OCI-LY3 (cell line): ENCODE data around the gene GKN2.

Experiments
- H2AFZ ChIP-seq: fragments of 200-600, 300-600 bp; shearing (Covaris generic); 2 replicates; pipeline ENCODE4 v1.6.0; 2014; ENCODE audit warnings: antibody characterized with exemption, low read depth, low read length
- H3K27ac ChIP-seq: fragments of 200-600, 300-600 bp; sonication (generic); 2 replicates; pipeline ENCODE4 v1.5.1; 2014; ENCODE audit warnings: mild to moderate bottlenecking, low read length, moderate library complexity, mixed read lengths
- H3K27me3 ChIP-seq: fragments of 200-600, 300-600 bp; sonication (generic); 2 replicates; pipeline ENCODE4 v1.6.1; 2014; ENCODE audit warnings: low read depth, low read length, mixed read lengths
- H3K36me3 ChIP-seq: fragments of 200-600, 300-600 bp; sonication (generic); replicated peaks from 2 replicates; pipeline ENCODE3; 2014; ENCODE audit warnings: low read depth, low read length, mixed read lengths
- H3K4me1 ChIP-seq: fragments of 300-600, 200-600 bp; sonication (generic); 2 replicates; pipeline ENCODE4 v1.6.1; 2014; ENCODE audit warnings: low read length, mixed read lengths
- H3K4me2 ChIP-seq: fragments of 200-600, 300-600 bp; sonication (generic); 2 replicates; pipeline ENCODE4 v1.6.1; 2014; ENCODE audit warnings: low read length, mixed read lengths
- H3K4me3 ChIP-seq: fragments of 300-600, 200-600 bp; sonication (generic); 2 replicates; pipeline ENCODE4 v1.5.1; 2014; ENCODE audit warnings: antibody characterized with exemption, mild to moderate bottlenecking, low read length, moderate library complexity
- H3K79me2 ChIP-seq: fragments of 300-600, 200-600 bp; shearing (Covaris generic); 2 replicates; pipeline ENCODE4 v1.6.1; 2014; ENCODE audit warnings: mild to moderate bottlenecking, low read length, mixed read lengths
- H3K9ac ChIP-seq: fragments of 300-600, 200-600 bp; shearing (Covaris generic); 2 replicates; pipeline ENCODE4 v1.6.0; 2014; ENCODE audit warnings: mild to moderate bottlenecking, low read length, moderate library complexity
- H3K9me3 ChIP-seq: fragments of 200-600, 300-600 bp; shearing (Covaris generic); 2 replicates; pipeline ENCODE4 v1.6.1; 2014; ENCODE audit warnings: low read length, mixed read lengths; ENCODE audit not compliant: insufficient read depth
- H4K20me1 ChIP-seq: fragments of 200-600, 300-600 bp; sonication (generic); 2 replicates; pipeline ENCODE4 v1.6.1; 2016; ENCODE audit warnings: low read length, mixed read lengths; ENCODE audit not compliant: insufficient read depth
- CTCF ChIP-seq: fragments of 200-600, 300-600 bp; sonication (generic); IDR thresholded peaks from 2 replicates; pipeline ENCODE4 v1.5.1; 2014; ENCODE audit warnings: antibody characterized with exemption, low read length, low read depth
- EZH2phosphoT487 ChIP-seq: fragments of 200-600 bp; shearing (Covaris generic); IDR thresholded peaks from 2 replicates; pipeline ENCODE4 v1.6.1; 2018; ENCODE audit warnings: antibody characterized with exemption, mixed run types, low read depth

Gene GKN2

DNA sequence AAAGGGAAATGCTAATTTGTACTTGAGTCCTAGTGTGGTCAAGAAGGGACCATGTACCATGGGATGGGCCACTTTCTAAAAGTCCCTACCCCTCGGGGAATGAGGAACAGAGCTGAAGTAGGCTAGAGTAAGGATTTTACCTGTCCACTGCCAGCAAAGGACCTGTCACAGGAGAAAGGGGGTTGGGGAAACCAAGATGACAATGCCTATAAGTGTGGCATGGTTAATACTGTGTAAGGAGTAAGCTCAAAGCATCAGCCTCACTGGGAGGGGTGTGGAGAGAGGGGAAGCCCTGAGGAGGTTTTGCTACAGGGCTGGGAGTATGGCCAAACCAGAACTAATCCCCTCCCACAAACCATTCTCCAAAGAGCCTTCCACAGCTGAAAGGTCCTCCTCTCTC is 15.8 kb downstream of the GKN2 start:
- Histone ChIP-seq H3K9me3 (no peaks in the 10 kb centered on the region; the same call in 1 of the 2 replicates), H4K20me1 (no peaks in the 10 kb centered on the region), H3K4me3 (no peak overlapping the region), H3K27ac (no peak overlapping the region), H2AFZ (no peak overlapping the region), H3K4me1 (peaks cover 10% of the 10 kb centered on the region), H3K9ac (no peak overlapping the region), H3K4me2 (no peak overlapping the region), H3K27me3 (0 out of 2 replicates have a peak, but pooled peaks cover 5% of the 10 kb centered on the region), H3K36me3 (no peaks in the 10 kb centered on the region), H3K79me2 (no peaks in the 10 kb centered on the region)
- TF ChIP-seq CTCF = no peak
- TF ChIP-seq EZH2phosphoT487 = no peak

DNA sequence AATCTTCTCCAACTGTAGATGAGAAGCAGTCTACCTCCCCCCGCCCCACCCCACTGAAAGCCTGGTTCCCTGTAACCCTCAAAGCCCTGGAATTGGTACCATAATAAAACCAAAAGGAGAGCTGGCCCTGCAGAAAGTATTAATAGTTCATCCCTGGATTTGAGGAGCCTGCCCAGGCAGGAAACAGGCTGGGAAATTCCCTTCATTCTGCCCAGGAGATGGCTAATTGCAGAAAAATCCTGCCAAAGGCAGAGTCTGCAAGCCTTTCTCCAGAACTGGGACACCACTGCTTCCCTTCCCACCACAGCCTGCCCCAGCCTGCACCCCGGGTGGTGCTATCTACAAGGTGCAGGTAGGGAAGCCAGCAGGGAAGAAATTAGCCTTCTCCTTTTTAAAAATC is 16.3 kb downstream of the GKN2 start:
- Histone ChIP-seq H3K4me2 (no peak overlapping the region), H3K27me3 (0 out of 2 replicates have a peak, but pooled peaks cover 5% of the 10 kb centered on the region), H4K20me1 (no peaks in the 10 kb centered on the region), H3K27ac (no peak overlapping the region), H3K36me3 (no peaks in the 10 kb centered on the region), H3K9ac (no peak overlapping the region), H3K9me3 (no peaks in the 10 kb centered on the region; the same call in 1 of the 2 replicates), H2AFZ (no peak overlapping the region), H3K4me1 (peaks cover 10% of the 10 kb centered on the region), H3K4me3 (no peak overlapping the region), H3K79me2 (no peaks in the 10 kb centered on the region)
- TF ChIP-seq CTCF = no peak
- no peak for TF ChIP-seq EZH2phosphoT487

- Histone ChIP-seq H3K4me2 (no peak overlapping the region), H3K9me3 (no peaks in the 10 kb centered on the region; the same call in 1 of the 2 replicates), H3K9ac (no peak overlapping the region), H3K27ac (no peak overlapping the region), H3K36me3 (no peaks in the 10 kb centered on the region), H4K20me1 (no peaks in the 10 kb centered on the region), H3K4me3 (no peak overlapping the region), H3K27me3 (0 out of 2 replicates have a peak, but pooled peaks cover 2% of the 10 kb centered on the region), H3K4me1 (peaks cover 10% of the 10 kb centered on the region), H3K79me2 (no peaks in the 10 kb centered on the region), H2AFZ (no peak overlapping the region)
- TF ChIP-seq CTCF (no peak), EZH2phosphoT487 (no peak)
Observed at GRCh38 chr2:68935471-68935870, 17.2 kb downstream of the GKN2 start.

- no peak for TF ChIP-seq EZH2phosphoT487
- TF ChIP-seq CTCF = no peak
- Histone ChIP-seq H3K36me3 (no peaks in the 10 kb centered on the region), H3K27ac (no peak overlapping the region), H4K20me1 (no peaks in the 10 kb centered on the region), H2AFZ (no peak overlapping the region), H3K9ac (no peak overlapping the region), H3K9me3 (no peaks in the 10 kb centered on the region), H3K4me2 (no peak overlapping the region), H3K4me1 (peaks cover 7% of the 10 kb centered on the region), H3K79me2 (no peaks in the 10 kb centered on the region), H3K4me3 (no peak overlapping the region), H3K27me3 (0 out of 2 replicates have a peak, but pooled peaks cover 2% of the 10 kb centered on the region)
Observed at GRCh38 chr2:68934021-68934420, 18.7 kb downstream of the GKN2 start.
